Brain pericyte (primary cell): ENCODE results near the gene KDM8.
"Not testable (repeated sequence)": the region's sequence is repeated elsewhere in the genome, so short reads cannot be mapped to it uniquely, and the experiment has no call there.

Experiments used
- DNase-seq: peaks from one replicate; pipeline ENCODE4 v3.0.0-alpha.2; 2012; ENCODE audit warnings: low read depth, low spot score

KDM8 gene

GRCh38 chr16:27242868-27243590 is 39.7 kb downstream of the KDM8 start:
- DNase-seq, result peak; percentile 94

GRCh38 chr16:27243725-27244362 is 40.5 kb downstream of the KDM8 start:
- no peak for DNase-seq

GRCh38 chr16:27244363-27244755 is 41.0 kb downstream of the KDM8 start:
- no peak for DNase-seq

- DNase-seq, result peak; percentile 47
Observed at GRCh38 chr16:27245276-27246172, 42.2 kb downstream of the KDM8 start.

- DNase-seq, result no peak
Observed at GRCh38 chr16:27246439-27246838, 43.1 kb downstream of the KDM8 start.

GRCh38 chr16:27247076-27247475 is 43.8 kb downstream of the KDM8 start:
- DNase-seq, result not testable (repeated sequence)

GRCh38 chr16:27248036-27248435 is 44.7 kb downstream of the KDM8 start:
- no peak for DNase-seq

- DNase-seq, result not testable (repeated sequence)
Observed at GRCh38 chr16:27248886-27249285, 45.6 kb downstream of the KDM8 start.

GRCh38 chr16:27251541-27252205 is 48.3 kb downstream of the KDM8 start:
- no peak for DNase-seq

- DNase-seq, result no peak
Observed at GRCh38 chr16:27252206-27252585, 48.9 kb downstream of the KDM8 start.

GRCh38 chr16:27253526-27253930 is 50.2 kb downstream of the KDM8 start:
- no peak for DNase-seq

- no peak for DNase-seq
Observed at GRCh38 chr16:27254262-27254811, 51.0 kb downstream of the KDM8 start.

- no peak for DNase-seq
Observed at GRCh38 chr16:27256861-27257260, 53.5 kb downstream of the KDM8 start.

GRCh38 chr16:27257271-27257670 is 53.9 kb downstream of the KDM8 start:
- DNase-seq, result no peak

GRCh38 chr16:27258241-27258734 is 55.0 kb downstream of the KDM8 start:
- no peak for DNase-seq

GRCh38 chr16:27259710-27260109 is 56.4 kb downstream of the KDM8 start:
- no peak for DNase-seq

- DNase-seq, result not testable (repeated sequence)
Observed at GRCh38 chr16:27262904-27263423, 59.6 kb downstream of the KDM8 start.

- no peak for DNase-seq
Observed at GRCh38 chr16:27264151-27264550, 60.8 kb downstream of the KDM8 start.

GRCh38 chr16:27265982-27266381 is 62.7 kb downstream of the KDM8 start:
- no peak for DNase-seq

- no peak for DNase-seq
Observed at GRCh38 chr16:27267037-27267677, 63.8 kb downstream of the KDM8 start.
